Brain microvascular endothelial cell (primary cell): ENCODE results near the gene ENTPD6.

ENCODE experiments used
- DNase-seq: peaks from one replicate; pipeline ENCODE4 v3.0.0-alpha.2; 2020
- H3K27ac ChIP-seq: fragments of 250-450 bp; sonication (Bioruptor Pico); 2 replicates; pipeline ENCODE4 v1.5.1; 2020; ENCODE audit warnings: mild to moderate bottlenecking, moderate library complexity
- H3K27me3 ChIP-seq: fragments of 250-450 bp; sonication (Bioruptor Pico); replicated peaks from 2 replicates; pipeline ENCODE4 v1.5.1; 2020; ENCODE audit warnings: mild to moderate bottlenecking
- H3K36me3 ChIP-seq: fragments of 250-450 bp; sonication (Bioruptor Pico); replicated peaks from 2 replicates; pipeline ENCODE4 v1.5.1; 2020; ENCODE audit warnings: mild to moderate bottlenecking
- H3K4me3 ChIP-seq: 2 replicates; pipeline ENCODE4 v1.5.1; 2011; ENCODE audit warnings: low read depth, mild to moderate bottlenecking, control low read depth, low read length, moderate library complexity
- in situ Hi-C: cut with HindIII; loops from 2 replicates; pipeline ENCODE4 v1.10.0; 2017; ENCODE audit warnings: low sequenced_read_pairs, low pct_ligation_motif_present
- TF ChIP-seq, protein P1 (sequence below): IDR thresholded peaks from 2 replicates; pipeline ENCODE4 v1.5.1; 2011; ENCODE audit warnings: low read depth, mild to moderate bottlenecking, moderate library complexity, low read length, control low read depth, inconsistent platforms; ENCODE audit errors: missing control alignments

The ENTPD6 gene

DNA sequence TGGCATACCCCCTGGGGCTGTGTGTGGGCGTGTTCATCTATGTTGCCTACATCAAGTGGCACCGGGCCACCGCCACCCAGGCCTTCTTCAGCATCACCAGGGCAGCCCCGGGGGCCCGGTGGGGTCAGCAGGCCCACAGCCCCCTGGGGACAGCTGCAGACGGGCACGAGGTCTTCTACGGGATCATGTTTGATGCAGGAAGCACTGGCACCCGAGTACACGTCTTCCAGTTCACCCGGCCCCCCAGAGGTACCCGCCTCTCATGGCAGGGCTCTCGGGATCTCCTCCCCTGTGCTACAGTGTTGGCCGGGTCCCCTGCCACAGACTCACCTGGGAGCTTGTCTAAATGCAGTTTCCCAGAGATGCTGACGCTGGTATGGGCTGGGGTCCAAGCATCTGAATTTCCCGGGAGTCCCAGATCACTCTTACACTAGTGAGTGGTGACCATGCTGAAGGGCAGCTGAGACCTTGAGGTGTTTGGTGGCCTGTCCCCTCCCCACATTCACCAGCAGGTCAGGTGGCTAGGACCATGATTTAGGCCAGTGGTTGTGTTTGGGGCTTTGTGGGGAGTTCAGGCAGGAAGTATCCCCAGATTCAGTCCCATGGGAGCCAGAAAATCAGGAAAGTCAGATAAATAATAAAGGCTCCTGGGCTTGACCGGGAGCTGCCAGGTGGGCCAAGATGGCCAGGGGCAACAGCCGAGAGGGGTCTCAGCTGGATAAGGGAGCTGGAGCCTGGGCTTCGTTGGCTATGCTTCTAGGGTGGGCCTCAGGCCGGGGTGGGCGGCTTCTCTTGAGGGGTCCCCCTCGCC lies 11.8 kb downstream of the ENTPD6 start:
- in situ Hi-C loops, result no loop called here
- H3K27me3 ChIP-seq, result no peaks in the 10 kb centered on the region
- peaks cover 12% of the 10 kb centered on the region for H3K36me3 ChIP-seq
- H3K4me3 ChIP-seq, result no peak overlapping the region
- no peak for DNase-seq
- no peak overlapping the region for H3K27ac ChIP-seq
- TF ChIP-seq, protein P1, sequence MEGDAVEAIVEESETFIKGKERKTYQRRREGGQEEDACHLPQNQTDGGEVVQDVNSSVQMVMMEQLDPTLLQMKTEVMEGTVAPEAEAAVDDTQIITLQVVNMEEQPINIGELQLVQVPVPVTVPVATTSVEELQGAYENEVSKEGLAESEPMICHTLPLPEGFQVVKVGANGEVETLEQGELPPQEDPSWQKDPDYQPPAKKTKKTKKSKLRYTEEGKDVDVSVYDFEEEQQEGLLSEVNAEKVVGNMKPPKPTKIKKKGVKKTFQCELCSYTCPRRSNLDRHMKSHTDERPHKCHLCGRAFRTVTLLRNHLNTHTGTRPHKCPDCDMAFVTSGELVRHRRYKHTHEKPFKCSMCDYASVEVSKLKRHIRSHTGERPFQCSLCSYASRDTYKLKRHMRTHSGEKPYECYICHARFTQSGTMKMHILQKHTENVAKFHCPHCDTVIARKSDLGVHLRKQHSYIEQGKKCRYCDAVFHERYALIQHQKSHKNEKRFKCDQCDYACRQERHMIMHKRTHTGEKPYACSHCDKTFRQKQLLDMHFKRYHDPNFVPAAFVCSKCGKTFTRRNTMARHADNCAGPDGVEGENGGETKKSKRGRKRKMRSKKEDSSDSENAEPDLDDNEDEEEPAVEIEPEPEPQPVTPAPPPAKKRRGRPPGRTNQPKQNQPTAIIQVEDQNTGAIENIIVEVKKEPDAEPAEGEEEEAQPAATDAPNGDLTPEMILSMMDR, result no peak

DNA sequence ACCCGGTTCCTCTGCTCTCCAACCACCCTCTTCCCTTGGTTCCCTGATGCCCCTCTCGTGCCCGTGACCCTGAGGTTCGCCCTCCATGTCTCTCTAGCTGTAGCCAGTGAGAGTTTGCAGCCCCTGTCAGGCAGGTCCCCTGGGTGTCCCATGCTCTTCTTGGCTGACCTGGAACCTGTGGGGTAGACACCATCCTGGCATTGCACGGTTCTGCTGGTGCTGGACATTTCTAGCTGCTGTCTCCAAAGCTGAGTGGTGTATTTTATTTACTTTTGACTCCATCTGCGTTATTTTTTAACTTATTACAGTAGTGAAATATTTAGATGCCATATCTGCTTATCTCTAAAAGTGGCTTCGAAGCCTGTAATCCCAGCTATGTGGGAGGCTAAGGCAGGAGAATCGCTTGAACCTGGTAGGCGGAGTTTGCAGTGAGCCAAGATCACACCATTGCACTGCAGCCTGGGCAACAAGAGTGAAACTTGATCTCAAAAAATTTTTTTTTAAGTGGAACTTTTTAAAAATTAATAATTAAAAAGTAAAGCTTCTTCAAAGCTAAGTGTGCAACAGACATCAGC lies 12.5 kb downstream of the ENTPD6 start:
- Histone ChIP-seq H3K27me3 (no peaks in the 10 kb centered on the region), H3K4me3 (no peak overlapping the region), H3K36me3 (peaks cover 14% of the 10 kb centered on the region), H3K27ac (no peak overlapping the region)
- peak; percentile 29 for DNase-seq
- in situ Hi-C loops, result no loop called here
- TF ChIP-seq, protein P1, result no peak

- H3K4me3 ChIP-seq, result no peak overlapping the region
- TF ChIP-seq, protein P1, result no peak
- peaks cover 27% of the 10 kb centered on the region for H3K36me3 ChIP-seq
- in situ Hi-C loops, result no loop called here
- no peaks in the 10 kb centered on the region for H3K27me3 ChIP-seq
- DNase-seq, result no peak
- no peak overlapping the region for H3K27ac ChIP-seq
These were observed 13.9 kb downstream of the ENTPD6 start for GRCh38 chr20:25209400-25209799.

DNA sequence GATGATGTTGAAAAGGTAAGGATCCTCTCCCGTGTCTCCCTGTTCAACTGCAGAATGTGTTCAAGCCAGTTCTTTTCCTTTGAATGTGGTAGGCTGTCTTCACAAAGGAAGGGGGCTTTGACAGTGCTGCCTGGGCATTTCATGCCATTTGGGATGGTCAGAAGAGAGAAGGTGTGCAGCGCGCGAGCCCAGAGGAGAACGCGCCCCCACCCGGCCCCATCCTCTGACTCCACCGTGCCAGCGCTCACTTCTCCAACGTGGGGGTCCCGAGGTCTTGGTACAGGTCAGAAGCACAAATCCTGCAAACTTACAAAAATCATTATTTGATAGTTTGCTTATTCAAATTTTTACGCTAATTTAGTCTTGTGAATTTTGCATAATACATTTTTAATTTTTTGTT lies 14.4 kb downstream of the ENTPD6 start:
- in situ Hi-C loops, result no loop called here
- Histone ChIP-seq H3K27ac (no peak overlapping the region), H3K36me3 (peaks cover 33% of the 10 kb centered on the region), H3K27me3 (no peaks in the 10 kb centered on the region), H3K4me3 (no peak overlapping the region)
- no peak for DNase-seq
- TF ChIP-seq, protein P1, result no peak

DNA sequence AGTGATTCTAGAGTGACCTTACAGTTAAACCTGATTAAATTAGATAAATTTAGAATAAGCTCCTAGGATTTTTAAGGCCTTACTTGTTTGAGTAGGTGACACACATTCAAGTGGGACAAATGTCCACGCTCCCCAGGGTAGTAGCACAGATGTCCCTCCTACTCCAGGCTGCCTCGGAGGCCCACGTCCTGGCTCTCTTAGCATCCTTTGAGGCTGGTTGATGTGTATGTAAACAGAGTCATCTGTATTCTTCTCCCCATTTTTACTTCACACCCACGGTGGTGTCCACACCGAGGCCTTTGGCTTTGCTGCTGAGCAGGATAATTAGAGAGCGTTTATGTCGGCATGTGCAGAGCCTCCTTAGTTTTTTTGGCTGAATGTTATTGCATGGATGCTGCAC lies 15.8 kb downstream of the ENTPD6 start:
- peaks cover 43% of the 10 kb centered on the region for H3K36me3 ChIP-seq
- no peaks in the 10 kb centered on the region for H3K27me3 ChIP-seq
- in situ Hi-C loops, result no loop called here
- no peak for DNase-seq
- TF ChIP-seq, protein P1, result no peak
- no peak overlapping the region for H3K4me3 ChIP-seq
- H3K27ac ChIP-seq, result no peak overlapping the region
